Left lung (tissue), 10 donors: ENCODE data around the gene RFC4. TPM values are rescaled to one million over a fixed set of nuclear protein-coding genes. Genes with fewer than 3 reads are reported as not detected.

Source experiments
- ATAC-seq: fragments of 200-7000 bp; cut with Tn5 transposase; one replicate; pipeline ENCODE4 v1.9.1; 2020; ENCODE audit warnings: moderate library complexity
- DNase-seq, 4 donors: peaks; one replicate each; pipeline ENCODE4 v3.0.0-alpha.2; 2013 to 2020
- H3K27ac ChIP-seq, 2 donors: fragments of 200-600 bp; sonication (generic) in 1 of 2; one replicate each; pipeline versions ENCODE4 v1.5.0 to v1.8.0; 2020 to 2021
- H3K27me3 ChIP-seq, 2 donors: fragments of 200-600 bp; sonication (generic) in 1 of 2; one replicate each; pipeline versions ENCODE4 v1.5.0 to v1.8.0; 2020 to 2021
- H3K36me3 ChIP-seq, 2 donors: fragments of 200-600 bp; sonication (generic) in 1 of 2; one replicate each; pipeline versions ENCODE4 v1.5.0 to v1.8.0; 2020 to 2021
- H3K4me1 ChIP-seq, 2 donors: fragments of 200-600 bp; one replicate each; pipeline ENCODE4 v1.8.0; 2021
- H3K4me3 ChIP-seq, 2 donors: fragments of 200-600 bp; sonication (generic) in 1 of 2; one replicate each; pipeline versions ENCODE4 v1.5.0 to v1.8.0; 2020 to 2021; ENCODE audit warnings: mild to moderate bottlenecking in 1 of 2
- H3K9me3 ChIP-seq, 2 donors: fragments of 200-600 bp; sonication (generic) in 1 of 2; one replicate each; pipeline versions ENCODE4 v1.5.0 to v1.8.0; 2020 to 2021
- CTCF ChIP-seq, 2 donors: fragments of 200-600 bp; sonication (generic) in 1 of 2; IDR thresholded peaks; one replicate each; pipeline versions ENCODE4 v1.5.0 to v1.8.0; 2021; ENCODE audit warnings: antibody characterized with exemption in 2 of 2
- intact Hi-C, 2 donors: fragments of 100-400 bp; cut with DNase I; formaldehyde crosslinking; loops; one replicate each; pipeline versions ENCODE4 v1.11.2 to v1.14.2; 2022
- polyA plus RNA-seq, 6 donors: library from polyadenylated mRNA; unstranded; fragments of 120-200 nt; gene quantifications; one replicate each; pipeline ENCODE4 v1.2.1, GENCODE V29; 2013; ENCODE audit not compliant: insufficient read length in 6 of 6
- total RNA-seq, 2 donors: library from RNA; stranded (reverse); fragmentation: NEBNext Ultra II Directional; extraction: Animal tissue kit (Norgen Biotek cat#: 25700); gene quantifications; one replicate each; pipeline ENCODE4 v1.2.1, GENCODE V29; 2021
- donor health status: DM: no; HTN: yes; CAD: no.
- donor health status: DM: no; HTN: no; CAD: no.

Gene RFC4
- total and polyA plus RNA-seq, 8 donors, result 12.9 to 55.0 (median 41.5) TPM

DNA sequence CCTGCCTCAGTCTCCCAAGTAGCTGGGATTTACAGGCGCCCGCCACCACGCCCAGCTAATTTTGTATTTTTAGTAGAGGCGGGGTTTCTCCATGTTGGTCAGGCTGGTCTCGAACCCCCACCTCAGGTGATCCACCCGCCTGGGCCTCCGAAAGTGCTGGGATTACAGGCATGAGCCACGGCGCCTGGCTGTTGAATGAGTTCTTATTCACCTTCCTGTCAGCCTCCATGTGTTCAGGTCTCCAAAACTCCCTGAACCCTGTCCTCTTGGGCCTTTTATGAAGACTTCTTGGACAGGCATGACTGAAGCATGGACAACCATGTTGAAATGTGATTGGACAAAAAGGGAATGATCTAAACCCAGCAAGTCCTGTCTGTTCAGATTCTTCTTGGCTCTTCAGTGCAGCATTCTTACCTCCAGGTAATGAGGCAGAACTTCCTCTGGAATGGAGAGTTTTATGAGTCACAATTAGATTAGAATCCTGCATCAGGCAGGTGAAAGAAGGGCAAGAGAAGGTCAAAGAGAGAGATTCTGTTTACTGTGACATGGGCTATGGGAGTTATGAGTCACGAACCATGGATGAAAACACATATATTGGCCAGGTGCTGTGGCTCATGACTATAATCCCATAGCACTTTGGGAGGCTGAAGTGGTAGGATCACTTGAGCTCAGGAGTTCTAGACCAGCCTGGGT, 46.0 kb downstream of the RFC4 start:
- peak; percentile 54 for ATAC-seq
- no peaks in the 10 kb centered on the region for H3K36me3 ChIP-seq
- peaks cover 0 to 6% of the 10 kb centered on the region in 2 donors for H3K27me3 ChIP-seq
- no peak for DNase-seq
- H3K4me1 ChIP-seq, result no peaks in the 10 kb centered on the region
- no peaks in the 10 kb centered on the region for H3K9me3 ChIP-seq
- no peak overlapping the region for H3K4me3 ChIP-seq
- intact Hi-C loops, result no loop called here
- no peak for TF ChIP-seq CTCF (IDR thresholded peaks at IDR 0.05)
- no peak overlapping the region for H3K27ac ChIP-seq

DNA sequence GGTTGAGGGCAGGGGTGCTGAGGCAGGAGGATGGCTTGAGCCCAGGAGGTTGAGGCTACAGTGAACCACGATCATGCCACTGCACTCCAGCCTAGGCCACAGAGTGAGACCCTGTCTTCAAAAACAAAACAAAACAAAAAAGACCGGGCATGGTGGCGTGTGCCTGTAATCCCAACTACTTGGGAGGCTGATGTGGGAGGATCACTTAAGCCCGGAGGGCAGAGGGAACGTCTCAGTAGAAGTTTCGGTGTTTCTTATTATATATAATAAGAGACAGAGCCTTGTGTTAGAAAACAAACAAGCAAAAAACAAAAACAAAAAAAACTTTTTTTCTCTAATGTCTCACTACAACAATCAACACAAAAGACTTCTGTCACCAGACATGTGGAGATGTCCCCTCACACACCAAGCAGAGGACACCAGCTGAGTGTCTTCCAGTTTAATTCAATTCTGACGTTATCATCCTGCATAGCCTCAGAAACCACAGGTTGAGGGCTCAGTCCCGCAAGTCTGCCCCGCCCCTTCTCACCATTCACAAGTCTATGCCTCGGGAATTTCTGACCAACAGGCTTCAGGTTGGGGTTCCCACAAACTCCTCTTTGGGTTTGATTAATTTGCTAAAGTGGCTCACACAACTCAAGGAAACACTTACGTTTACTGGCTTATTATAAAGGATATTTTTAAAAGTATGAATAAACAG, 46.9 kb downstream of the RFC4 start:
- Histone ChIP-seq H3K9me3 (no peaks in the 10 kb centered on the region), H3K36me3 (no peaks in the 10 kb centered on the region), H3K4me3 (no peak overlapping the region), H3K27me3 (peaks cover 0 to 6% of the 10 kb centered on the region in 2 donors), H3K27ac (no peak overlapping the region), H3K4me1 (no peaks in the 10 kb centered on the region)
- intact Hi-C loops, result no loop called here
- TF ChIP-seq CTCF (IDR thresholded peaks at IDR 0.05), result no peak
- ATAC-seq (no peak), DNase-seq (no peak)

GRCh38 chr3:186757686-186758220, 48.5 kb downstream of the RFC4 start:
- ATAC-seq, result no peak

GRCh38 chr3:186757214-186757613, 49.1 kb downstream of the RFC4 start:
- H3K9me3 ChIP-seq, result no peaks in the 10 kb centered on the region
- no peak for TF ChIP-seq CTCF (IDR thresholded peaks at IDR 0.05)
- no peaks in the 10 kb centered on the region for H3K4me1 ChIP-seq
- intact Hi-C loops, result no loop called here
- H3K27me3 ChIP-seq, result peaks cover 0 to 6% of the 10 kb centered on the region in 2 donors
- no peak overlapping the region for H3K27ac ChIP-seq
- H3K36me3 ChIP-seq, result no peaks in the 10 kb centered on the region
- no peak for ATAC-seq
- H3K4me3 ChIP-seq, result no peak overlapping the region
- no peak for DNase-seq

More at GRCh38 chr3:186757686-186758220, 48.5 kb downstream of the RFC4 start:
- no peak for DNase-seq
- peaks cover 0 to 6% of the 10 kb centered on the region in 2 donors for H3K27me3 ChIP-seq
- TF ChIP-seq CTCF (IDR thresholded peaks at IDR 0.05), result no peak
- no peaks in the 10 kb centered on the region for H3K36me3 ChIP-seq
- intact Hi-C loops, result no loop called here
- H3K9me3 ChIP-seq, result no peaks in the 10 kb centered on the region
- no peaks in the 10 kb centered on the region for H3K4me1 ChIP-seq
- no peak overlapping the region for H3K4me3 ChIP-seq
- H3K27ac ChIP-seq, result no peak overlapping the region

- H3K27ac ChIP-seq, result no peak overlapping the region
- no peak for DNase-seq
- H3K9me3 ChIP-seq, result no peaks in the 10 kb centered on the region
- intact Hi-C loops, result no loop called here
- H3K4me3 ChIP-seq, result no peak overlapping the region
- peaks cover 0 to 6% of the 10 kb centered on the region in 2 donors for H3K27me3 ChIP-seq
- no peak for TF ChIP-seq CTCF (IDR thresholded peaks at IDR 0.05)
- H3K4me1 ChIP-seq, result no peaks in the 10 kb centered on the region
- ATAC-seq, result no peak
- H3K36me3 ChIP-seq, result no peaks in the 10 kb centered on the region
These were observed 51.4 kb downstream of the RFC4 start for GRCh38 chr3:186754871-186755270.
